Vagina (tissue), 2 donors: ENCODE data around the gene CHN1.

Experiments
- POLR2A ChIP-seq, 2 donors: fragments of 450-650 bp; IDR thresholded peaks; one replicate each; pipeline ENCODE4 v1.6.1; 2017; ENCODE audit warnings: antibody characterized with exemption in 2 of 2, mild to moderate bottlenecking in 2 of 2, moderate library complexity in 2 of 2
- POLR2AphosphoS5 ChIP-seq, 2 donors: sonication (generic); formaldehyde crosslinking; IDR thresholded peaks; one replicate each; pipeline ENCODE4 v1.9.0; 2017; ENCODE audit warnings: antibody characterized with exemption in 2 of 2, mild to moderate bottlenecking in 2 of 2, low read depth in 1 of 2; ENCODE audit not compliant: insufficient read depth in 1 of 2
- TF ChIP-seq, protein P1 (sequence below), 3 experiments: fragments of 450-650 bp in 2 of 3; fragments of 200-600 bp in 1 of 3; sonication (generic) in 1 of 3; IDR thresholded peaks; one replicate each; pipeline ENCODE4 v1.5.1; 2017 to 2019; ENCODE audit warnings: antibody characterized with exemption in 3 of 3, mild to moderate bottlenecking in 2 of 3, moderate library complexity in 2 of 3

DNA sequence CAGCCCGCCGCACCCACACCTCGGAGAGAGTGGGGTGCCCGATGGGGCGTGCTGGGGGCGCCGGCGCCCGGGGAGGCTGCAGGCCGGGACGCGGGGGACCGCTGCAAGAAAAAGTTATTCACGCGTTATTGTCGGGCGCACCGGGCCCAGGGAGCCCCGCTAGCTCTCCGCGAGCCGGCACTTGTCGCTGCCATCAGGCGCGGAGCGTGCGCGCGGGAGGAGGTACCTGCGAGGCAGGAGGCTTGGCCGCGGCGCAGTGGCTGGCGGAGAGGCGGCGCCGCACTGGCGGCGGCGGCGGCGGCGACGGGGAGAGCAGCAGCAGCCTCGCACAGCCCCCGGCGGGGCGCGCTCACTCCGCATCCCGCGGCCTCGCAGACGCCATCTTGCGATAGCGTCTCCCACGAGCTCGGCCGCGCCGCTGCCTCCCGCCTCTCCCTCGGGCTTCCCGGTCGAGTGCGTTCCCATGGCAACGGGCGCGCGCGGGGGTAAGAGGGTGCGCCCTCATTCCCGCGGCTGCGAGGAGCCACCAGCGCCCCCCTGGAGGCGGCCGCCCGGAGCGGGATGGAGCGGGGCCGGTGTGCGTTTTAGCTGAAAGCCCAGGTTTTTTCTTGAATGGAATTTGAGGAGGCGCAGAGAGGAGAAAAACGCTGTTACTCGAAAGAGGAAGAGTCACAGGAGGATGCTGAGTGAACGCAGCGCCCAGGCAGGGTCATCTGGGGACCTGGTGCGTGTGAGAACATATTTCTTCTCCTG, at the start of gene CHN1:
- TF ChIP-seq POLR2A (IDR thresholded peaks at IDR 0.05) (no peak), POLR2AphosphoS5 (IDR thresholded peaks at IDR 0.05; ENCODE audit: insufficient read depth in 1 of 2, low read depth in 1 of 2) (peak in 1 of 2 donors; percentile 65)
- TF ChIP-seq, protein P1, sequence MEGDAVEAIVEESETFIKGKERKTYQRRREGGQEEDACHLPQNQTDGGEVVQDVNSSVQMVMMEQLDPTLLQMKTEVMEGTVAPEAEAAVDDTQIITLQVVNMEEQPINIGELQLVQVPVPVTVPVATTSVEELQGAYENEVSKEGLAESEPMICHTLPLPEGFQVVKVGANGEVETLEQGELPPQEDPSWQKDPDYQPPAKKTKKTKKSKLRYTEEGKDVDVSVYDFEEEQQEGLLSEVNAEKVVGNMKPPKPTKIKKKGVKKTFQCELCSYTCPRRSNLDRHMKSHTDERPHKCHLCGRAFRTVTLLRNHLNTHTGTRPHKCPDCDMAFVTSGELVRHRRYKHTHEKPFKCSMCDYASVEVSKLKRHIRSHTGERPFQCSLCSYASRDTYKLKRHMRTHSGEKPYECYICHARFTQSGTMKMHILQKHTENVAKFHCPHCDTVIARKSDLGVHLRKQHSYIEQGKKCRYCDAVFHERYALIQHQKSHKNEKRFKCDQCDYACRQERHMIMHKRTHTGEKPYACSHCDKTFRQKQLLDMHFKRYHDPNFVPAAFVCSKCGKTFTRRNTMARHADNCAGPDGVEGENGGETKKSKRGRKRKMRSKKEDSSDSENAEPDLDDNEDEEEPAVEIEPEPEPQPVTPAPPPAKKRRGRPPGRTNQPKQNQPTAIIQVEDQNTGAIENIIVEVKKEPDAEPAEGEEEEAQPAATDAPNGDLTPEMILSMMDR (IDR thresholded peaks at IDR 0.05): no peak
